OCI-LY3 (cell line): ENCODE measurements around the gene GID4.

ENCODE experiments used
- H2AFZ ChIP-seq: fragments of 200-600, 300-600 bp; shearing (Covaris generic); 2 replicates; pipeline ENCODE4 v1.6.0; 2014; ENCODE audit warnings: antibody characterized with exemption, low read depth, low read length
- H3K27ac ChIP-seq: fragments of 200-600, 300-600 bp; sonication (generic); 2 replicates; pipeline ENCODE4 v1.5.1; 2014; ENCODE audit warnings: mild to moderate bottlenecking, low read length, moderate library complexity, mixed read lengths
- H3K27me3 ChIP-seq: fragments of 200-600, 300-600 bp; sonication (generic); 2 replicates; pipeline ENCODE4 v1.6.1; 2014; ENCODE audit warnings: low read depth, low read length, mixed read lengths
- H3K36me3 ChIP-seq: fragments of 200-600, 300-600 bp; sonication (generic); replicated peaks from 2 replicates; pipeline ENCODE3; 2014; ENCODE audit warnings: low read depth, low read length, mixed read lengths
- H3K4me1 ChIP-seq: fragments of 300-600, 200-600 bp; sonication (generic); 2 replicates; pipeline ENCODE4 v1.6.1; 2014; ENCODE audit warnings: low read length, mixed read lengths
- H3K4me2 ChIP-seq: fragments of 200-600, 300-600 bp; sonication (generic); 2 replicates; pipeline ENCODE4 v1.6.1; 2014; ENCODE audit warnings: low read length, mixed read lengths
- H3K4me3 ChIP-seq: fragments of 300-600, 200-600 bp; sonication (generic); 2 replicates; pipeline ENCODE4 v1.5.1; 2014; ENCODE audit warnings: antibody characterized with exemption, mild to moderate bottlenecking, low read length, moderate library complexity
- H3K79me2 ChIP-seq: fragments of 300-600, 200-600 bp; shearing (Covaris generic); 2 replicates; pipeline ENCODE4 v1.6.1; 2014; ENCODE audit warnings: mild to moderate bottlenecking, low read length, mixed read lengths
- H3K9ac ChIP-seq: fragments of 300-600, 200-600 bp; shearing (Covaris generic); 2 replicates; pipeline ENCODE4 v1.6.0; 2014; ENCODE audit warnings: mild to moderate bottlenecking, low read length, moderate library complexity
- H3K9me3 ChIP-seq: fragments of 200-600, 300-600 bp; shearing (Covaris generic); 2 replicates; pipeline ENCODE4 v1.6.1; 2014; ENCODE audit warnings: low read length, mixed read lengths; ENCODE audit not compliant: insufficient read depth
- H4K20me1 ChIP-seq: fragments of 200-600, 300-600 bp; sonication (generic); 2 replicates; pipeline ENCODE4 v1.6.1; 2016; ENCODE audit warnings: low read length, mixed read lengths; ENCODE audit not compliant: insufficient read depth
- EZH2phosphoT487 ChIP-seq: fragments of 200-600 bp; shearing (Covaris generic); IDR thresholded peaks from 2 replicates; pipeline ENCODE4 v1.6.1; 2018; ENCODE audit warnings: antibody characterized with exemption, mixed run types, low read depth
- TF ChIP-seq, protein P1 (sequence below): fragments of 200-600, 300-600 bp; sonication (generic); IDR thresholded peaks from 2 replicates; pipeline ENCODE4 v1.5.1; 2014; ENCODE audit warnings: antibody characterized with exemption, low read length, low read depth

The GID4 gene

DNA sequence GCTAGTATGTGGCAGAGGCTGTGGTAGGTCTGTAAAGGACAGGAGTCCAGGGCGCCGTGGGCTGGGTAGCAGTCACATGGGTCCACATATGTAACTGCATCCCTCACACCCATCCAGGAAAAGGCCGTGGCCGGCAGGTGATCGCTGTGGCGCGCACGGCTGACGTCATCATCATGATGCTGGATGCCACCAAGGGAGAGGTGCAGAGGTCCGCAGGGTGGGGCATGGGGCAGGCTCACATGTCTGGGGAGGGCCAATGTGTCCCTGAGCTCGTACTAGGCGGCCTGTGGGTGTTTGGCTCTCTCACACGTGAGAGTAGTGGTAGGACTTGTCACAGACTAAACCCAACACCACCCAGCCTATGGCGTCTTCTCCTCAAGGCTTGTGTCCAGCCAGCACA is 60.3 kb downstream of the GID4 start:
- H3K9ac ChIP-seq: no peak overlapping the region
- H3K4me3 ChIP-seq: no peak overlapping the region
- TF ChIP-seq, protein P1, sequence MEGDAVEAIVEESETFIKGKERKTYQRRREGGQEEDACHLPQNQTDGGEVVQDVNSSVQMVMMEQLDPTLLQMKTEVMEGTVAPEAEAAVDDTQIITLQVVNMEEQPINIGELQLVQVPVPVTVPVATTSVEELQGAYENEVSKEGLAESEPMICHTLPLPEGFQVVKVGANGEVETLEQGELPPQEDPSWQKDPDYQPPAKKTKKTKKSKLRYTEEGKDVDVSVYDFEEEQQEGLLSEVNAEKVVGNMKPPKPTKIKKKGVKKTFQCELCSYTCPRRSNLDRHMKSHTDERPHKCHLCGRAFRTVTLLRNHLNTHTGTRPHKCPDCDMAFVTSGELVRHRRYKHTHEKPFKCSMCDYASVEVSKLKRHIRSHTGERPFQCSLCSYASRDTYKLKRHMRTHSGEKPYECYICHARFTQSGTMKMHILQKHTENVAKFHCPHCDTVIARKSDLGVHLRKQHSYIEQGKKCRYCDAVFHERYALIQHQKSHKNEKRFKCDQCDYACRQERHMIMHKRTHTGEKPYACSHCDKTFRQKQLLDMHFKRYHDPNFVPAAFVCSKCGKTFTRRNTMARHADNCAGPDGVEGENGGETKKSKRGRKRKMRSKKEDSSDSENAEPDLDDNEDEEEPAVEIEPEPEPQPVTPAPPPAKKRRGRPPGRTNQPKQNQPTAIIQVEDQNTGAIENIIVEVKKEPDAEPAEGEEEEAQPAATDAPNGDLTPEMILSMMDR: no peak
- no peak for TF ChIP-seq EZH2phosphoT487
- no peaks in the 10 kb centered on the region for H3K9me3 ChIP-seq
- H3K27me3 ChIP-seq: no peaks in the 10 kb centered on the region
- no peaks in the 10 kb centered on the region for H4K20me1 ChIP-seq
- H3K27ac ChIP-seq: no peak overlapping the region
- H3K4me1 ChIP-seq: no peaks in the 10 kb centered on the region
- H3K79me2 ChIP-seq: no peaks in the 10 kb centered on the region
- no peak overlapping the region for H2AFZ ChIP-seq
- H3K4me2 ChIP-seq: no peak overlapping the region
- H3K36me3 ChIP-seq: no peaks in the 10 kb centered on the region

GRCh38 chr17:18100616-18101015 is 61.4 kb downstream of the GID4 start:
- TF ChIP-seq, protein P1: no peak
- no peak for TF ChIP-seq EZH2phosphoT487
- no peak overlapping the region for H2AFZ ChIP-seq
- no peak overlapping the region for H3K4me3 ChIP-seq
- no peak overlapping the region for H3K27ac ChIP-seq
- no peaks in the 10 kb centered on the region for H3K36me3 ChIP-seq
- no peaks in the 10 kb centered on the region for H3K9me3 ChIP-seq
- no peak overlapping the region for H3K4me2 ChIP-seq
- H3K79me2 ChIP-seq: no peaks in the 10 kb centered on the region
- no peaks in the 10 kb centered on the region for H4K20me1 ChIP-seq
- H3K27me3 ChIP-seq: no peaks in the 10 kb centered on the region
- H3K9ac ChIP-seq: no peak overlapping the region
- H3K4me1 ChIP-seq: no peaks in the 10 kb centered on the region

GRCh38 chr17:18101828-18102227 is 62.6 kb downstream of the GID4 start:
- Histone ChIP-seq H2AFZ (no peak overlapping the region), H3K36me3 (no peaks in the 10 kb centered on the region), H3K79me2 (no peaks in the 10 kb centered on the region), H3K9me3 (no peaks in the 10 kb centered on the region), H3K4me3 (no peak overlapping the region), H3K4me1 (no peaks in the 10 kb centered on the region), H3K27me3 (no peaks in the 10 kb centered on the region), H4K20me1 (no peaks in the 10 kb centered on the region), H3K9ac (no peak overlapping the region), H3K27ac (no peak overlapping the region), H3K4me2 (no peak overlapping the region)
- TF ChIP-seq, protein P1: no peak
- no peak for TF ChIP-seq EZH2phosphoT487

GRCh38 chr17:18102640-18103039 is 63.4 kb downstream of the GID4 start:
- Histone ChIP-seq H3K36me3 (no peaks in the 10 kb centered on the region), H3K4me1 (no peaks in the 10 kb centered on the region), H3K9ac (no peak overlapping the region), H3K79me2 (no peaks in the 10 kb centered on the region), H3K4me2 (no peak overlapping the region), H3K27ac (no peak overlapping the region), H3K9me3 (no peaks in the 10 kb centered on the region), H2AFZ (no peak overlapping the region), H3K4me3 (no peak overlapping the region), H4K20me1 (no peaks in the 10 kb centered on the region), H3K27me3 (no peaks in the 10 kb centered on the region)
- no peak for TF ChIP-seq EZH2phosphoT487
- TF ChIP-seq, protein P1: no peak
